GM18870 (cell line): ENCODE measurements around the gene CAMK1D.

Experiments used
- ATAC-seq: cut with Tn5 transposase; IDR thresholded peaks from one replicate; pipeline ENCODE4 v1.9.1; 2021; ENCODE audit warnings: moderate library complexity; ENCODE audit not compliant: unreplicated experiment

The CAMK1D gene

DNA sequence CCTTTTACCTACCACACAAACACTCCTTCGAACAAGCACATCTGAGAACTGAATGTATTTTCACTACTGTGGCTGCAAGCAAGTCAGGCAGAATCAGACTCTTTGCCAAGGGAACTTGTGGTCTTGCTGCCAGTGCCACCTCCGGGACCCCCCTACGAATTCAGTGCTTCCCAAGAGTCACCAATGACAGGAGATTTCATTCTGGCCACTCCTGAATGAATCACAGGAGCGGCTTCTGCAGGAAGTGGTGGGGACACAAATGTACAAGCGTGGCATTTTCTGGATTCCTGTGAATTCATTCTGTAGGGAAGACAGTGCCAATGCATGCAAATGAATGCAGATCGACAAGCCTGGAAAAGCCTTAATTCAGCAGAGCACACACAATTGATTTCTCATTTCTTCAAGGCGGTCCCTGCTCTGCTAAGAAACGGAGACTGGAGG is 161.2 kb downstream of the CAMK1D start:
- no peak for ATAC-seq

DNA sequence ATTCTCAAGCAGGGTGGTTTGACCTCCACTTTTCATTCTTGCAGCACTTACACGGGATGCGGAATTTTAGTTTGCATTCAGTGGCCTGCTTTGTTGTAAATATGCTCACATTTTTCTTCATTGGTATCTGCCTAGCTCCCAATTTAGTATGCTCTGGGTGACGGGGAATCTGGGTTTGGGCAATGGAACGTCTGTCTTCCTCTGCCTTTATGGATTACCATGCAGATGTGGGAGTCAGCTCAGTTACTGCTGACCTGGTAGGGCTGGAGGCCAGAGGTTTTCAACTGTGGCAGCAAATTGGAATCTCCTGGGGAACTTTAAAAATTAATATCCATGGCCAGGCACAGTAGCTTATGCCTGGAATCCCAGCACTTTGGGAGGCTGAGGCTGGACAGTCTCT is 161.6 kb downstream of the CAMK1D start:
- no peak for ATAC-seq

DNA sequence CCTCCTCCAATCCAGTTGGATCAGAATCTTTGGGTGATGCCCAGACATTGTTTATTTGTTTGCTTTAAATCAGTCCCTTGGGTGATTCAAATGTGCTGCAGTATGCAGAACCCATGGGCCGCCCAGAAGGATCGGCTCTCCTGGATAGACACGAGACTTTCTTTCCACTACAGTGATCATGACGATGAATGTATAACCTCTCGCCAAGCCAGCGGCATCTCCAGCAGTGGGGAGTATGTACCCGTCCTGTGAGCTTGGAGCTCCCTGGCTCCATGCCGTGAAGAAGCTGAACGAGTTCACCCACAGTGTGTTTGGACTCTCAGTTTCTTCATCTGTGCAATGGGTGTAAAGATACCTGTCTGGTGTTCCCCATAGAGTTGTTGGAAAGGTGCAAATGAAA is 162.3 kb downstream of the CAMK1D start:
- ATAC-seq: no peak

DNA sequence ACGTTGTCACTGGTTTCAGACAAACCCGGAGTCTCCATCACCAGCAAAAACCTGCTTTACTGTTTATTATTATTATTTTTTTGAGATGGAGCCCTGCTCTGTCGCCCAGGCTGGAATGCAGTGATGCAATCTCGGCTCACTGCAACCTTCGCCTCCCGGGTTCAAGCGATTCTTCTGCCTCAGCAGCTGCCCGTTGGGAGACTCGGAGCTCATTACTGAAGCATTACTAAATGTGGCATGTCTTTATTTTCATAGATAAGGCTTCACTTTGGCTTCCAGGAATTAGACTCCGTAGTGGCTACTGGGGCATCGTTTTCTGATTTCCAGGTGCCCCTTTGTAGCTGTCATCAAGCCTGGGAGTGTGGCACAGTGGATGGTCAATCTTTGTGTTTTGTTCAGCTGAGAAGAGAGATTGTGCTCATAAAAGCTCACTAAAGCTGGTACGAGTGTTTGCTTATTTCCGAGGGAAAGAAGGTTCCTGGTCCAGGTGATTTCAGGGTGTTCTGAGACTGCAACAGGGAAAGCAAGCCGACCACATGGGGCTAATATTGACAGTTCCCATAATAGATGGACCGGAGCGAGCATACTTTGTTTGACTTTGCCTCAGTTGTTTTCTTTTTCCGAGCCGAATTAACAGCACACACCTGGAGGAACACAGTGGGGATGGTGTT is 163.1 kb downstream of the CAMK1D start:
- no peak for ATAC-seq

DNA sequence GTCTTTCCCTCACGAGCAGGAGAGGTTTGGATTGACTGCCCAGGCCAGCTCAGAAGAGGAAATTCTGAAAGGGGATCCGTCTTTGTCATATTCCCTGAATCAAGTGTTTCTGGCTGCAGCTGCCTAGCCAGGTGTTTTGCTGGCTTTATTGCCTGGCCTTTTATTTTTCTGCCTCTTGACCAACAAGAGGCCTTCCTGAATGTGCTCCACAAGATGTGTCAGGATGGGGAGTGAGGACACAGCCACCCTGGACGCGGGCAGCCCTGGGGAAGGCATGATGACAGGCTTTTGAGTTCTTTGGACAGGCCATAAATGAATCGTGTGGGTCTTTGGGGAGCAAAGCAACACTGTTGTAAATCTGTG is 163.6 kb downstream of the CAMK1D start:
- no peak for ATAC-seq

DNA sequence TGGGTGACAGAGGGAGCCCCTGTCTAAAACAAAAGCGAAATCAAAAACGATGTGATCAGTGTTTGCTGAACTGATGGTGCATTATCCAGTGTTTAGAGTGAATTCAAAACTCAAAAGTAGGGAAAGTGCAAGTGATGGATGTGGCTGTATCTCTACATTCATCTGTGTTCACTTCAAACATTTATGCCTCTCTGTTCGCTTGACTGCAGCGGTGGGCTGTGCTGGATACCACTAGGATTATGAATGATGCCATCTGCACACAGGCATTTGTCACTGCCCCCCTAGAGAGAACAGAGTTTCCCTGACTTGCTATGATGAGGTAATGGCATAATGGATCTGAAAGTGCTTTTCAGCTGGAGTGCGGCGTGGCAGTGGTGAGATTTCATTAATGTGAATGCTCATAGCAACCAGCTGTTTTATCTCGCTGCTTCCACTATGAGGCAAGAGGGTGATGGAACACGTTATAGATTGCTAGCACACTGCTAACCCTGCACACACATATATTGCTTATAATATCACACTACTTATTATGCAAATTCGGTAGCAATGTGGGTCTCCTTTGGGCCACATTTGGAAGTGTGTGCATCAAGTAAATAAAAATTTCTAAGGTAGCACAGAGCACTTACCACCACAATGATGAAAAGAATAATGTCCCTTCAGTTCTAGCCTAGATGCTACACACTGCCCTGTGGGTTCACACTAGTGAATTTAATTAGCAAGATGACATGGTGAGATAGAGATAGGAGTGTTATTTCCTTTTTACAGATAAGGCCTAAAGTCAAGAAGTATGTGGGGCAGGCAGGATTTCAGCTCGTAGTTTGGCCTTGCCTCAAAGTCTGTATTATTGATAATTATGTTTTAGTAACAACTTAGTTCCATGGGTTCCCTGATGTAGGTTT is 164.7 kb downstream of the CAMK1D start:
- no peak for ATAC-seq

DNA sequence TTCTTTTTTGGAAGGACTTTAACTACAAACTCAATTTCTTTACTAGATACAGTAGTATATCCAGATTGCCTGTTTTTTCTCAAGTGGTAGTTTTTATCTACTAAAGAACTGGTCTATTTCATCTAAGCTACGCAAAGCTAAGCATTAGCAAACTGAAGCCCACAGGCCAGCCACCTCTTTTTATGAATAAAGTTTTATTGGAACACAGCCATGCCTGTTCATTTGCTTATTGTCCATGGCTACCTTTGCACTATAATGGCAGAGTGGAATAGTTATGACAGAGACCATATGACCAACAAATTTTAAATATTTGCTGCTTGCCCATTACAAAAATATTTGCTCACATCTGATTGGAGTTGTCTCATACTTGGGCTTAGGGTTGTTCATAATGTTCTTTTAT is 168.7 kb downstream of the CAMK1D start:
- no peak for ATAC-seq

DNA sequence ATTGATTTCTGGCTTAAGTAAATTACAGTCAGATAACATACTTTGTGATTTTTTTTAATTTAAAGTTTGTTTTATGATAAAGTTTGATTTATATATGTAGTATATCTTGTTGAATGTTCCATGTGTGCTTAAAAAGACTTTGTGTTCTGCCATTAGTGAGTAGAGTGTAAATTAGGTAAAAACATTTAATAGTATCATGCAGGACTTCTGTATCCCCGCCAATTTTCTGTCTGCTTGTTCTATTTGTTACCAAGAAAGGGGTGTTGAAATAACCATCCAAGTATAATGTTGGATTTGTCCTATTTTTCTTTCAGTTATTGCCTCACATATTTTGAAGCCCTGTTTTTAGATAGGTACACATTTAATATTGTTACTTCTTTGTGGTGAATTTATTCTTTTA is 172.1 kb downstream of the CAMK1D start:
- no peak for ATAC-seq

DNA sequence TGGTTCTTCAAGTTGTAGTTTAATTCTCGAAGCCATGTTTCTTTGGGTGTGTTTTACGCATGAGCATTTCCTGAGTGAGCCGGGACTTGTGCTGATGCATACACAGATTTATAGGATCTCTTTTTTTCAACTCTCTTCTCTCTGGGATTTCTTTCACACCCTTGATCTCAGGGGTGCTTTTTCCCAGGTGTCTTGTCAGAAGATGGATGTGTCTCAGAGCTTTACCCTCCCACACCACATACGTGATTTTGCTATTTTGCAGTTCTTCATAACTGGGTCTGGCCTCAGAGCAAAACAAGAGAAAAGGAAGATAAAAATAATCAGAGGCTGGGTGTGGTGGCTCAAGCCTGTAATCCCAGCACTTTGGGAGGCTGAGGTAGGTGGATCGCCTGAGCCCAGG is 177.0 kb downstream of the CAMK1D start:
- no peak for ATAC-seq

DNA sequence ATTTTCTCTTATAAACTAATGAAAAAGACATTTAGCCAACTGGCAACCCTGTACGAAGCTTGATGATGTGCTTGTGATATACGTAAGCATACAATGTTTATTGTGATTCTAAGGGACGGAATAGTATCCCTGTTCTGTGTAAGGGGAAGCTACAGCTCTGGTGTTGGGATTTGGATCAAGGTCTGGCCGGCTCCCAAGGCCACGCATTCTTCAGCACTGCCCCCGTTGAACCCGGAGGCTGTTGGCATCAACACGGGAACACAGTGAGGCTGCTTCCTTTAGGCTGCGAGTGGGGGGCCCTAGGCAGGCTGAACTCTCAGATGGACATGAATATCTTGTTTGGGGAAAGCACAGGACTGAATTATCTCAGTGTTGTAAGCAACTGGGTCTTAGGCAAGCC is 180.6 kb downstream of the CAMK1D start:
- ATAC-seq: no peak

DNA sequence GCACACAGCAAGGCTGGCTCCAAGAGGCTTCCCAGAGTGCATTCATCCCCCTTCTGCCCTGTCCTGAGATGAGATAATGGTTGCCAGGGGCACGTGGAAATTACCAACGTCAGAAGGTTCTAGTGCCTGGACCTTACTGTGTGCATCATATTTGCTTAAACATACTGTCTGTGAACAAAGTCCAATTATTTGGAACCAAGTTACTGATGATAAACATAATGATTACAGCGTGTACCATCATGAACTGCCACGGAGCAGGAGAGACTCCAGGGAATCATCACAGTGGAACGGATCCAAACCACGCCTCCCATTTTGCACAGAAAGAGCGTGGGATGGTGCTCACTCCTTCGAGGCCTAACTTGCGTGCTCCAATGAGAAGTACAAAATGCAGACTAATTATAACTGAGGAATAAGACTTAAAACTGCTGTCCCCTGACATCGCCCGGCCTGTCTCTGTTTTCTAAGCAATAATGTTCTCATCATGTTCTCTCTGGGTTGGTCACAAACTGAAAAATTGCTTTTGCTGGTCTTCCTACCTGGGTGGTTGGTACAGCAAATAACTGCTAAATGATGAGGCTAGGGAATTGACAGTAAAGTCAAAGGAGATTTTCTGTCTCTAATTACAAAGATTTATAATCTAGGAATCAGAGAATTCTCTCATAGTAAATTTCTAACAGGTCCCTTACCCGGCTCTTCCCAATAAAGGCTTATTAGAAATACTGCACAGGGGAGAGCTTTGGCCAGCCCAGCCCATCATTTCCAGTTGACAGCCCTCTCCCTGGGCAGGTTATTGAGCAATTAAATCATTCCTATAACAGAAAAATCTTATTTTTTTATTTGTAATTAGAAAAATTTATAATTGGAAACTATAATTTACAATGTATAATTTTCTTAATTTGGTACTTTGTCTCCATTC is 182.2 kb downstream of the CAMK1D start:
- no peak for ATAC-seq

DNA sequence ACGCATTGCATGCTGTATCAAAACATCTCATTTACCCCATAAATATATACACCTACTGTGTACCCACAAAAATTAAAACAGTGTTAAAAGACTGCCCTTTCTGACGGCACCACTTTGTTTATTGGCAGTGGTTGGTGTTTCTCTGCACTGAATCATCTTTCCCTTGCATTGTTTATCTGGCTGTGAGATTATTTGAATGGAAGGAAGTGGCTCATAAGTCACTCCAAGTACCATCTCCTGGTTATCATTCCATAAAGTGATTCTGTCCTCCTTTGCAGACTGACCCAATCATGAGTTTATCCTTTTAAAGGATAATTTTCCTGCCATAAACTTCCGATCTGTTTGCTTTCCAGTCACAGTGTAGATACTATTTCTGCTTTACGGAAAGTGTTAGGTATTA is 183.8 kb downstream of the CAMK1D start:
- no peak for ATAC-seq

DNA sequence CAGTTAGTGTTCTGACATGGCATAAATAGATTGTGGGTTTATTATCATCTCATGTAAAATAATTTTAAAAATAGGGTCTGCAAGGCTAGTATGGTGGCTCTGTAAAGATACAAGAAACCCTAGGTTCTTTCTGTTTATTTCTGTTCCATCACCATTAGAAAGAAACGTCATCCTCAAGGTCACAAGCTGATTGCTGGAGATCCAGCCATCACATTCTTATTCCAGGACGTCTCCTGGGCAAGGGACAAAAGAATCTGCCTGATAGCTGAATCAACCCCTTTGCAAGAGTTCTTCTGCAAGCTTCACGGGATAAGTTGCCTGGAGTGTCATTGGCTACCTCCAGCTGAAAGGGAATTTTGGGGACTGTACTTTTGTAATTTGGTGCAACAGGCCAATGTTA is 184.4 kb downstream of the CAMK1D start:
- ATAC-seq: no peak

DNA sequence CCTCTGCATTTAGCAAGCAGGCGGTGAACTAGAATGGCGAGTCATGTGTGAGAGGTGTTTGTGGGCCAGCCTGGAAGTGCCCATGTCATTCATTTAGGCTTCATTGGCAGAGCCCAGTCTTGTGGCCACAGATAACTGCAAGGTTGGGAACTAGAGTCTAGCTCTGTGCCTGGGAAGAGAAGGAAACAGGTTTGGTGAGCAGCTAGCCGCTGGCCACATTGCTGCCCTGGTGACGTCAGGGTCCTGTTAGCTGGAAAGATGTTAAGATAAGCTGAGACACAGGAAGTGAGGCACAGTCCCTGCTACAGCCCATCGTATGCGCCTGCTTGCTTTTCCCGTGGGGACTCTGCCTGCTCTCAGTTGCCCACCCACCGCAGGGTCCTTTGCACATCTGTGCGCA is 185.5 kb downstream of the CAMK1D start:
- ATAC-seq: no peak

DNA sequence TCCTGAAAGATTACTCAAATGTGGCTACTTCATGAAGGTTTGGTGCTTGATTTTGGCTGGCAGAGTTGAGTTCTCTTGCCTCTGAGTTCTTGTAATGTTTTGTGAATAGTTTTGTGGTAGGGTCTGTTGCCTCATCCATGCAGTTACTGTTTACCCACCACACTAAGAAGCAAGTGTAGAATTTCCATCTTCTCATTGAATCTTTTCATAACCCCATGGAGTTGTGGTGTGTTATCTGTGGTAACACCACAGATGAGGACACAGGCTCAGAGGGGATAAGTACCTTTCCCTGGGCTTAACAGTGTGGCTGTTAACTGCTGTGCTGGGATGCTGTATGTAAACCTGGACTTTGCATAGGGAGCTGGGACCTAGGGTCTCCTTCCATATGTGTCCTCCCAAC is 186.3 kb downstream of the CAMK1D start:
- no peak for ATAC-seq

DNA sequence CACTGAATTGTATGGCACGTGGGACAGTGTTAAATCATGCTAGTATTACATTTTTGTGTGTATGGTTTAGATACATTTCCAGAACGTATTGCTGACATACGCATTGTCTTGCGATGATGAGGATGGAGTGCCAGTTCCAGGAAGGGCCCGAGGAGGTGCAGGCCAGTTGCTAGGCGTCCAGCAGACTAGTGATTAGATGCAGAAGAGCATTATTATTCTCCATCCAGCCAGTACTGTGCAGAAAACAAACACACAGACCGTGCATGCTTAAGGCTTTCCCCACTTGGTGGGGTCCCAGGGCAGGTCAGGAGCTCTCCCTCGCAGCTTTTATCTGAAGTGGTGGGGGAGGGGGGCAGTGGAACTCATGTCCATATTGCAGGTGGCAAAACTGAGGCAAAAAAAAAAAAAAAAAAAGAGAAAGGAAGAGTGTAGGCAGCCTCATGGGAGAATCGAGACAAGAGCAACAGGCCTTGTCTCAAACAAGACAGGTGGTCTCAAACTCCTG is 189.2 kb downstream of the CAMK1D start:
- ATAC-seq: no peak

DNA sequence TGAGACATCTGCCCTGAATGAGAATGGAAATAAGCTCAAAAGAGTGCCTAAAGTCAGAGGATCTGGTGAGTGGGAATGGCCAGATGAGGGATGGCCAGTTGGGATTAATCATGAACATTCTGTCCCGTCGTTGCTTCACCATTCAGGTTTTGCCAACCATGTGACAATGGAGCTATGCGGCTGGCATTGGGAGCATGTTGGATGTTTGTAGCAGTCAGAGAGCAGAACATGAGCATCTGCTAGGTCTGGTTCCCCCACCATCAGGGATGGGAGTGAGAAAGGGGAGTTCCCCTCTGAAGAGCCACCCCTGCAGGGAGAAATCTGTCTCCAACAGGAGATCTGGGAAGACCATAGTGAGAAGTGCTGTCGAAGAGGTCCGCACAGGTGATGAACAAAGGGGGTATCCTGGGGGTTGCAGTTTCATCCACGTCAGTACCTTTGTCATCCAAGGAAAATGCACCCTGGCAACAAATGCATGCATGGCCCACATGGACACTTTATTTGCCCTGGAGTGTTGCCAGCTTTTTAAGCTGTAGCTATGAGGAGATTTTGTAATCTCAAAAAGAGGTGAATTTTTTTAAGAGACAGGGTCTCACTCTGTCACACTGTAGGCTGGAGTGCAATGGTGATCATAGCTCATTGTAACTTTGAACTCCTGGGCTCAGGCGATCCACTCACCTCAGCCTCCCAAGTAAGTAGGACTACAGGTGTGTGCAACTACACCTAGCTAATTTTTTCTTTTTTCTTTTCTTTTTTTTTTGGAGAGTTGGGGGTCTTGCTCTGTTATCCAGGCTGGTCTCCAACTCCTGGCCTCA is 190.2 kb downstream of the CAMK1D start:
- ATAC-seq: no peak

DNA sequence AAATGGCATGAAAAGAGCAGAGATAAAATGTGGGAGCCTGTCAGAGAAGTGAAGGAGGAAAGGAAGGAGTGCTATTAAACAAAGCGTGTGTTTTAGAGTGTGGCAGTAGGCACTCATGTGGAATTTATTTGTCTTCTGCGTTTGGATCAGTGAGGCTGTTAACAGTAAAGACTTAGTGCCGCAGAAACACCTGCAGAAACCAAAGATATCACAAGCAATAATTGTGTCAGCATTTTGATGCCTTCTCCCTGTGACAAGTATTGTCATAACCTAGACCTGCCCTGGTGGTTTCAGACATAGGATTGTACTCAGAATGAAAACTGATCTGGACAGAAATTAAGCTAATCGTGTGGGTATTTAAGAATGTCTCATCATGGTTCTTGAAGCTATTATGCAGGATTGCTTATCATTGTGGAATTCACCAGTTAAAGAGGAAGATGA is 191.0 kb downstream of the CAMK1D start:
- no peak for ATAC-seq

DNA sequence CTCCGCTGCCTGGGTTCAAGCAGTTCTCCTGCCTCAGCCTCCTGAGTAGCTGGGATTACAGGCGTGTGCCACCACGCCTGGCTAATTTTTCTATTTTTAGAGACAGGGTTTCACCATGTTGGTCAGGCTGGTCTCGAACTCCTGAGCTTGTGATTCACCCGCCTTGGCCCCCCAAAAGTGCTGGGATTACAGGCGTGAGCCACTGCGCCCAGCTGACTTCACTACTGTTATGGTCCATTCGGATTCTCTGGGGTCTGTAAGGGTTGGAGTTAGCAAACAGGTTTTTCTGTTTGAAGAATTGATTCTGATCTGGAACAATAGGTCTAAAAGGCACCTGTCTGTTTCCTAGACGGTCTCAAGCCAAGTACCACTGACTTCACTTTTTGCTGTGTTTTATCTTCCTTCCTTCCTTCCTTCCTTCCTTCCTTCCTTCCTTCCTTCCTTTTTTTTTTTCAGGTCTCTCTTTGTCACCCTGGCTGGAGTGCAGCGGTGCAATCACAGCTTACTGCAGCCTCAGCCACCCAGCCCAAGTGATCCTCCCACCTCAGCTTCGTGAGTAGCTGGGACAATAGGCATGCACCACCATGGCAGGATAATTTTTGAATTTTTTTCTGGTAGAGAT is 192.2 kb downstream of the CAMK1D start:
- no peak for ATAC-seq

DNA sequence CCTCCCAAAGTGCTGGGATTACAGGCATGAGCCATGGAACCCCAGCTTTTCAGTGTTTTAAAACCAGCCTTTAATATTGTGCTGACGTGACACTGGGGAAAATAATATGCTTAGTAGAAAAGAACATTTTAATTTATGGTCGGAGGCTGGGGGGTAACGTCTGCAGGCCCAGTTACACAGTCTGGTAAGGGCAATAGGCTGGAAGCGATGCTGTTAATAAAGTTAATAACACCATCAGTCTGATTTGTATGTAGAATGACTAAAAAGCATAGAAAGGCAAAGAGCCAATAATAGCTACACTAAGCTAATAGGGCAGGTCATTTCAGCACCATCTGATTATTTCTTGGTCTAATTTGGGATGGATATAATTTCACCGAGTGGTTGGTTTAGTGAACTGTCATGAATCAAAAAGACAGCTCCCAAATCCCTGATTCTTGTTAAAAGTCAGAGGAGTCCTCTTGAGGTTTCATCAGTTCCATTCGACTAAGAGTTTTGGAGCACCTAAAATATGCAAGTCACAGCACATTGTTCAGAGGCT is 192.9 kb downstream of the CAMK1D start:
- ATAC-seq: no peak
